Tibial artery (tissue), 4 donors: ENCODE results near the gene TFDP2.
"Not testable (repeated sequence)": the region's sequence is repeated elsewhere in the genome, so short reads cannot be mapped to it uniquely, and the experiment has no call there.

Experiments used
- DNase-seq, 2 donors: peaks; one replicate each; pipeline ENCODE4 v3.0.0-alpha.2; 2019
- H3K27ac ChIP-seq, 2 donors: fragments of 200-600 bp; sonication (generic) in 1 of 2; 1 replicate in 1 of 2; 2 replicates in 1 of 2; pipeline ENCODE4 v1.5.1; 2018 to 2019; ENCODE audit warnings: mild to moderate bottlenecking in 1 of 2
- H3K27me3 ChIP-seq, 2 donors: fragments of 200-600 bp; sonication (generic) in 1 of 2; one replicate each; pipeline versions ENCODE4 v1.5.1 to v1.6.0; 2016 to 2019
- H3K36me3 ChIP-seq, 3 donors: fragments of 200-600 bp; sonication (generic) in 2 of 3; one replicate each; pipeline ENCODE4 v1.5.1; 2016 to 2019; ENCODE audit warnings: mild to moderate bottlenecking in 2 of 3
- H3K4me1 ChIP-seq, 4 donors: fragments of 200-600 bp; sonication (generic) in 2 of 4; 1 replicate in 3 of 4; 2 replicates in 1 of 4; pipeline ENCODE4 v1.5.1; 2016 to 2019
- H3K4me3 ChIP-seq, 2 donors: fragments of 200-600 bp; sonication (generic) in 1 of 2; 1 replicate in 1 of 2; 2 replicates in 1 of 2; pipeline ENCODE4 v1.5.1; 2018 to 2019; ENCODE audit warnings: mild to moderate bottlenecking in 2 of 2
- H3K9me3 ChIP-seq, 3 donors: fragments of 200-600 bp; sonication (generic) in 1 of 3; one replicate each; pipeline ENCODE4 v1.5.1; 2016 to 2019
- intact Hi-C: fragments of 100-400 bp; cut with DNase I; formaldehyde crosslinking; loops from one replicate; pipeline ENCODE4 v1.15.0; 2023; ENCODE audit warnings: low total_unique reads
- TF ChIP-seq, protein P1 (sequence below), 2 experiments: fragments of 200-600 bp in 1 of 2; fragments of 450-650 bp in 1 of 2; IDR thresholded peaks; one replicate each; pipeline ENCODE4 v1.5.1; 2017 to 2019; ENCODE audit warnings: antibody characterized with exemption in 2 of 2, mild to moderate bottlenecking in 1 of 2, moderate library complexity in 1 of 2

TFDP2 gene

DNA sequence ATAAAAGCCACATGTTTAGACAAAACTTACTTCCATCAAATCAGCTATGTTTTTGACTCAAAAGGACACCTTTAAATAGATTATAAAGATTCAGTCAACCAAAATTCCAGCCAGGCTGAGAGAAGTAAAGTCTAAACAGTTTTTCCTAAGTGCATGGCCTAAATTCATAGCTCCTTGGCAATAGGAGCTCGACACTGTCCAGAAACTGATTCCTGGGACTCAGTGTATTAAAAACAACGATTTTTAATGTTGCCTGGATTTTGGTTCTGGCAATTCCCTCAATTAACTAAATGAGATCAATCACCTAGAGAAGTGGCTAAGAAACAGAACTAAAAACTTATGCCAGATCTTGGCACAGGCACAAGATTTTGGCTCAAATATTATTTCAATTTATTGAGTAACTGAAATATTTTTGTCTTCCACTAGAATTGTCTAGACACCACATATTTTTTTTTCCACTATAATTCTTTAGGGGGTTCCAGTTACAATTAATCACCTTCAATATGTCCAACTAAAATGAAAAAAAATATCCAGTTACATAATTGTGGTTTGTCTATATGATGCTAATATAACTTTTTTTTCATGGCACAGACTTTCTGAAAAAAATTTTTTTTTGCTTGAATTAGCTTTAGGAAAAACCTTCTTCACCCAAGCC lies 135.9 kb downstream of the TFDP2 start:
- Histone ChIP-seq H3K9me3 (no peaks in the 10 kb centered on the region), H3K4me3 (no peak overlapping the region), H3K36me3 (no peaks in the 10 kb centered on the region), H3K4me1 (peaks cover 0 to 16% (median 4%) of the 10 kb centered on the region in 4 donors), H3K27me3 (no peaks in the 10 kb centered on the region), H3K27ac (peak overlapping the region in 1 of 2 donors; percentile 0)
- intact Hi-C loops = no loop called here
- DNase-seq = no peak
- TF ChIP-seq, protein P1, sequence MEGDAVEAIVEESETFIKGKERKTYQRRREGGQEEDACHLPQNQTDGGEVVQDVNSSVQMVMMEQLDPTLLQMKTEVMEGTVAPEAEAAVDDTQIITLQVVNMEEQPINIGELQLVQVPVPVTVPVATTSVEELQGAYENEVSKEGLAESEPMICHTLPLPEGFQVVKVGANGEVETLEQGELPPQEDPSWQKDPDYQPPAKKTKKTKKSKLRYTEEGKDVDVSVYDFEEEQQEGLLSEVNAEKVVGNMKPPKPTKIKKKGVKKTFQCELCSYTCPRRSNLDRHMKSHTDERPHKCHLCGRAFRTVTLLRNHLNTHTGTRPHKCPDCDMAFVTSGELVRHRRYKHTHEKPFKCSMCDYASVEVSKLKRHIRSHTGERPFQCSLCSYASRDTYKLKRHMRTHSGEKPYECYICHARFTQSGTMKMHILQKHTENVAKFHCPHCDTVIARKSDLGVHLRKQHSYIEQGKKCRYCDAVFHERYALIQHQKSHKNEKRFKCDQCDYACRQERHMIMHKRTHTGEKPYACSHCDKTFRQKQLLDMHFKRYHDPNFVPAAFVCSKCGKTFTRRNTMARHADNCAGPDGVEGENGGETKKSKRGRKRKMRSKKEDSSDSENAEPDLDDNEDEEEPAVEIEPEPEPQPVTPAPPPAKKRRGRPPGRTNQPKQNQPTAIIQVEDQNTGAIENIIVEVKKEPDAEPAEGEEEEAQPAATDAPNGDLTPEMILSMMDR (IDR thresholded peaks at IDR 0.05) = no peak

- H3K4me3 ChIP-seq = no peak overlapping the region
- H3K36me3 ChIP-seq = peaks cover 0 to 6% (median 0%) of the 10 kb centered on the region in 3 donors
- no peak for DNase-seq
- intact Hi-C loops = no loop called here
- H3K27me3 ChIP-seq = no peaks in the 10 kb centered on the region
- TF ChIP-seq, protein P1 (IDR thresholded peaks at IDR 0.05) = no peak
- no peak overlapping the region for H3K27ac ChIP-seq
- peaks cover 0 to 13% (median 4%) of the 10 kb centered on the region in 4 donors for H3K4me1 ChIP-seq
- H3K9me3 ChIP-seq = no peaks in the 10 kb centered on the region
Measured at GRCh38 chr3:142009029-142009428, 140.3 kb downstream of the TFDP2 start.

DNA sequence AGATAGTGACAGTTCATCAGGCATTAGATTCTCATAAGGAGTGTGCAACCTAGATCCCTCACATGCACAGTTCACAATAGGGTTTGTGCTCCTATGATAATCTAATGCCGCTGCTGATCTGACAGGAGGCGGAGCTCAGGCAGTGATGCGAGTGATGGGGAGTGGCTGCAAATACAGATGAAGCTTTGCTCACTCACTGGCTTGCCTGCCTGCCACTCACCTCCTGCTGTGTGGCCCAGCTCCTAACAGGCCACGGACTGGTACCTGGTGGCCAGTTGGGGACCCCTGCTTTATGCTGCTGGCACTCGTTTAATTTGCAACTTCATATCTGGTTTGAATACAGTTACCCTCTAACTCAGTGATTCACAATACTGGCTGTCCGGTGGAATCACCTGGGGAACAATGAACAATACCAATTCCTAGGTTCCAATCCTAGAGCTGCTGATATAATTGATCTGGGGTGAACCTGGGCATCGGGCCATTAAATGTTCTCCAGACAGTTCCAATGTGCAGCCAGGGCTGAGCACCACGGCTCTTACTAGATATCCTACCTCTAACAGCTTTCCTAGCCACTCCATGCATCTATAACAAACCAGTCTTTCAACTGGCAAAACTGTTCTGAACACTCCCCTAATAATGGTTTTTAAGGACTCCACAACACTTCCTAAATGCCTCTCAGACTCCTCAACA lies 141.5 kb downstream of the TFDP2 start:
- intact Hi-C loops = no loop called here
- TF ChIP-seq, protein P1 (IDR thresholded peaks at IDR 0.05) = no peak

GRCh38 chr3:142004957-142005356 lies 144.4 kb downstream of the TFDP2 start:
- H3K4me3 ChIP-seq, H3K9me3 ChIP-seq, H3K27me3 ChIP-seq, H3K4me1 ChIP-seq, H3K36me3 ChIP-seq, DNase-seq, intact Hi-C loops, H3K27ac ChIP-seq: not testable (repeated sequence)

More for the DNA sequence above, 141.5 kb downstream of the TFDP2 start:
- Histone ChIP-seq H3K27me3 (no peaks in the 10 kb centered on the region), H3K9me3 (no peaks in the 10 kb centered on the region), H3K4me3 (no peak overlapping the region), H3K36me3 (peaks cover 0 to 6% (median 0%) of the 10 kb centered on the region in 3 donors), H3K27ac (no peak overlapping the region), H3K4me1 (peaks cover 0 to 2% (median under 1%) of the 10 kb centered on the region in 4 donors)
- DNase-seq = no peak

- intact Hi-C loops = no loop called here
- peaks cover 0 to 6% (median 0%) of the 10 kb centered on the region in 3 donors for H3K36me3 ChIP-seq
- H3K9me3 ChIP-seq = no peaks in the 10 kb centered on the region
- no peak overlapping the region for H3K4me3 ChIP-seq
- no peak overlapping the region for H3K27ac ChIP-seq
- H3K4me1 ChIP-seq = no peaks in the 10 kb centered on the region
- TF ChIP-seq, protein P1 (IDR thresholded peaks at IDR 0.05) = no peak
- no peaks in the 10 kb centered on the region for H3K27me3 ChIP-seq
- DNase-seq = no peak
Measured at GRCh38 chr3:142004025-142004424, 145.3 kb downstream of the TFDP2 start.

- no peak overlapping the region for H3K27ac ChIP-seq
- intact Hi-C loops = no loop called here
- no peaks in the 10 kb centered on the region for H3K27me3 ChIP-seq
- H3K4me3 ChIP-seq = no peak overlapping the region
- no peaks in the 10 kb centered on the region for H3K4me1 ChIP-seq
- H3K9me3 ChIP-seq = no peaks in the 10 kb centered on the region
- no peak for DNase-seq
- H3K36me3 ChIP-seq = peaks cover 0 to 6% (median 0%) of the 10 kb centered on the region in 3 donors
- TF ChIP-seq, protein P1 (IDR thresholded peaks at IDR 0.05) = no peak
Measured at GRCh38 chr3:142003291-142003690, 146.1 kb downstream of the TFDP2 start.
